Smooth muscle cell (in vitro differentiated cells): ENCODE data around the gene DBNL. TPM values are rescaled to one million over a fixed set of nuclear protein-coding genes. Genes with fewer than 3 reads are reported as not detected.

Source experiments
- DNase-seq: peaks from one replicate; lab custom pipeline; 2025; ENCODE audit not compliant: unreplicated experiment; lab: John Stamatoyannopoulos, UW
- H2AFZ ChIP-seq: fragments of 200-600 bp; sonication (generic); 2 replicates; pipeline ENCODE4 v1.6.0; 2016; ENCODE audit warnings: antibody characterized with exemption, low read depth, mild to moderate bottlenecking
- H3F3A ChIP-seq: fragments of 200-600 bp; sonication (generic); 2 replicates; pipeline ENCODE4 v1.6.0; 2017; ENCODE audit warnings: antibody characterized with exemption, low read depth
- H3K27ac ChIP-seq: fragments of 200-600 bp; sonication (generic); 2 replicates; pipeline ENCODE4 v1.5.1; 2016; ENCODE audit warnings: low read depth, mild to moderate bottlenecking
- H3K27me3 ChIP-seq: fragments of 200-600 bp; sonication (generic); 2 replicates; pipeline ENCODE4 v1.6.1; 2016; ENCODE audit warnings: low read depth, mild to moderate bottlenecking
- H3K36me3 ChIP-seq: fragments of 200-600 bp; sonication (generic); 2 replicates; pipeline ENCODE4 v1.5.1; 2016; ENCODE audit warnings: low read depth
- H3K4me1 ChIP-seq: fragments of 200-600 bp; sonication (generic); 2 replicates; pipeline ENCODE4 v1.5.1; 2016; ENCODE audit warnings: low read depth
- H3K4me2 ChIP-seq: fragments of 200-600 bp; sonication (generic); 2 replicates; pipeline ENCODE4 v1.6.0; 2016; ENCODE audit warnings: mild to moderate bottlenecking
- H3K4me3 ChIP-seq: fragments of 200-600 bp; sonication (generic); 2 replicates; pipeline ENCODE4 v1.5.1; 2016; ENCODE audit warnings: mild to moderate bottlenecking
- H3K79me2 ChIP-seq: fragments of 200-600 bp; sonication (generic); 2 replicates; pipeline ENCODE4 v1.6.0; 2016; ENCODE audit warnings: low read depth, mild to moderate bottlenecking
- H3K9ac ChIP-seq: fragments of 200-600 bp; sonication (generic); 2 replicates; pipeline ENCODE4 v1.6.0; 2016; ENCODE audit warnings: low read depth
- H3K9me3 ChIP-seq: fragments of 200-600 bp; sonication (generic); replicated peaks from 2 replicates; pipeline ENCODE4 v1.5.1; 2016; ENCODE audit warnings: low read depth
- H4K20me1 ChIP-seq: fragments of 200-600 bp; sonication (generic); 2 replicates; pipeline ENCODE4 v1.6.0; 2016; ENCODE audit warnings: low read depth
- CTCF ChIP-seq: fragments of 200-600 bp; sonication (generic); IDR thresholded peaks from 2 replicates; pipeline ENCODE4 v1.5.1; 2017; ENCODE audit warnings: borderline replicate concordance, mild to moderate bottlenecking, antibody characterized with exemption; ENCODE audit not compliant: insufficient read depth, poor library complexity, severe bottlenecking
- WGBS: methylation state at CpG from one replicate; pipeline ENCODE4 v1.1.7; 2016; ENCODE audit warnings: low lambda C conversion rate; 5-methylcytosine and 5-hydroxymethylcytosine counted together
- polyA plus RNA-seq: library from polyadenylated mRNA; unstranded; fragments of >200 nt; fragmentation: Nextera tagmentation; extraction: Ambion mirVana; gene quantifications from 2 replicates; pipeline ENCODE4 v1.2.1, GENCODE V29; 2016
- total RNA-seq: library from RNA; depleted of rRNA; stranded (reverse); fragments of >200 nt; gene quantifications from 2 replicates; pipeline ENCODE4 v1.2.3, GENCODE V29; 2014

The DBNL gene
- total and polyA plus RNA-seq, 2 experiments from 2014 or later = 55.1 to 98.4 TPM

GRCh38 chr7:44046321-44047061 is 2.0 kb downstream of the DBNL start:
- H3K79me2 ChIP-seq = peaks cover 61% of the 10 kb centered on the region
- H3K9me3 ChIP-seq = no peaks in the 10 kb centered on the region
- peak overlapping the region; percentile 92 for H3K4me2 ChIP-seq
- no peak overlapping the region for H3K4me3 ChIP-seq
- no peaks in the 10 kb centered on the region for H3K36me3 ChIP-seq
- H3K4me1 ChIP-seq = peaks cover 6% of the 10 kb centered on the region
- H3K27ac ChIP-seq = no peak overlapping the region
- H3K9ac ChIP-seq = no peak overlapping the region
- H4K20me1 ChIP-seq = peaks cover 50% of the 10 kb centered on the region
- TF ChIP-seq CTCF = no peak
- 92% methylated on average over 8 of the region's 8 CpGs for WGBS
- no peak overlapping the region for H2AFZ ChIP-seq
- DNase-seq = no peak
- H3F3A ChIP-seq = no peaks in the 10 kb centered on the region
- no peaks in the 10 kb centered on the region for H3K27me3 ChIP-seq

- Histone ChIP-seq H3K4me1 (peaks cover 6% of the 10 kb centered on the region), H3K27ac (no peak overlapping the region), H3K79me2 (peaks cover 61% of the 10 kb centered on the region), H3K4me2 (no peak overlapping the region), H3K27me3 (no peaks in the 10 kb centered on the region), H3K36me3 (no peaks in the 10 kb centered on the region), H4K20me1 (peaks cover 66% of the 10 kb centered on the region), H3K9ac (no peak overlapping the region), H2AFZ (no peak overlapping the region), H3K9me3 (no peaks in the 10 kb centered on the region), H3K4me3 (no peak overlapping the region), H3F3A (no peaks in the 10 kb centered on the region)
- no peak for TF ChIP-seq CTCF
- no peak for DNase-seq
- 95% methylated on average over 7 of the region's 7 CpGs for WGBS
Measured at GRCh38 chr7:44048031-44048795, 3.7 kb downstream of the DBNL start.

- DNase-seq = no peak
- H3K79me2 ChIP-seq = peaks cover 55% of the 10 kb centered on the region
- H2AFZ ChIP-seq = no peak overlapping the region
- no peak overlapping the region for H3K4me3 ChIP-seq
- no peaks in the 10 kb centered on the region for H3K9me3 ChIP-seq
- no peak overlapping the region for H3K27ac ChIP-seq
- TF ChIP-seq CTCF = no peak
- H3K4me2 ChIP-seq = no peak overlapping the region
- no peaks in the 10 kb centered on the region for H3F3A ChIP-seq
- H3K36me3 ChIP-seq = no peaks in the 10 kb centered on the region
- H3K4me1 ChIP-seq = no peaks in the 10 kb centered on the region
- no peak overlapping the region for H3K9ac ChIP-seq
- no peaks in the 10 kb centered on the region for H3K27me3 ChIP-seq
- peaks cover 74% of the 10 kb centered on the region for H4K20me1 ChIP-seq
- WGBS = 99% methylated on average over 14 of the region's 14 CpGs
Measured at GRCh38 chr7:44050121-44050914, 5.8 kb downstream of the DBNL start.
